CD1c-positive myeloid dendritic cell (primary cell): ENCODE results near the gene MAP7D1.

Source experiments
- DNase-seq: peaks from one replicate; pipeline ENCODE4 v3.0.0-alpha.2; 2016; ENCODE audit errors: extremely low spot score

MAP7D1 gene

DNA sequence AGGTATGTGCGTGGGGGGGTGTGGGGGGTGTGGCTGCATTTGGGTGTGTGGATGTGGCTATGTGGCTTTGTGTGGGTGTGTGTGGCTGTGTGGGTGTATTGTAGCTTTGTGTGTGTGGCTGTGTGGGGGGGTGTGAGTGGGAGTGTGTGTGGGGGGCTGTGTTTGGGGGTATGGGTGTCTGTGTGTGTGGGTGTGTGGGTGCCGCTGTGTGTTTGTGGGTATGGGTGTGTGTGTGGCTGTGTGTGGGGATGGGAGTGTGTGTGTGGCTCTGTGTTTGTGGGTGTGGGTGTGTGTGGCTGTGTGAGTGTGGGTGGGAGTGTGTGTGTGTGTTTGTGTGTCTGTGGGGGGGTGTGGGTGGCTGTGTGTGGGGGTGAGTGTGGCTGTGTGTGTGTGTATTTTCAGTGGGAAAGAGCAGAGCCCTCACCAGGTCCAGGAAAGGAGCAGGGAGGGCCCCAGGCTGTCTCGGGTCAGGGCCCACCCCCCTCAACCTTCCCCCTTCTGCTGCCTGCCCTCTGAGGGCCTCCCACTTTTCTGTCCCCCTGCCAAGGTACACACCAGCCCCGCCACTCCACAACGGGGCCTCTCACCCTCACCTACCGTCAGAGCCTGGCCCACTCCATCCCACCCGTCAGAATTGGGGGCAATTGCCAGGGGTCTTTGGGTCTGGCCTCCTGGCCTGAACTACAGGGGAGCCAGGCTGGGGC is 29.0 kb upstream of the MAP7D1 start:
- DNase-seq: no peak

DNA sequence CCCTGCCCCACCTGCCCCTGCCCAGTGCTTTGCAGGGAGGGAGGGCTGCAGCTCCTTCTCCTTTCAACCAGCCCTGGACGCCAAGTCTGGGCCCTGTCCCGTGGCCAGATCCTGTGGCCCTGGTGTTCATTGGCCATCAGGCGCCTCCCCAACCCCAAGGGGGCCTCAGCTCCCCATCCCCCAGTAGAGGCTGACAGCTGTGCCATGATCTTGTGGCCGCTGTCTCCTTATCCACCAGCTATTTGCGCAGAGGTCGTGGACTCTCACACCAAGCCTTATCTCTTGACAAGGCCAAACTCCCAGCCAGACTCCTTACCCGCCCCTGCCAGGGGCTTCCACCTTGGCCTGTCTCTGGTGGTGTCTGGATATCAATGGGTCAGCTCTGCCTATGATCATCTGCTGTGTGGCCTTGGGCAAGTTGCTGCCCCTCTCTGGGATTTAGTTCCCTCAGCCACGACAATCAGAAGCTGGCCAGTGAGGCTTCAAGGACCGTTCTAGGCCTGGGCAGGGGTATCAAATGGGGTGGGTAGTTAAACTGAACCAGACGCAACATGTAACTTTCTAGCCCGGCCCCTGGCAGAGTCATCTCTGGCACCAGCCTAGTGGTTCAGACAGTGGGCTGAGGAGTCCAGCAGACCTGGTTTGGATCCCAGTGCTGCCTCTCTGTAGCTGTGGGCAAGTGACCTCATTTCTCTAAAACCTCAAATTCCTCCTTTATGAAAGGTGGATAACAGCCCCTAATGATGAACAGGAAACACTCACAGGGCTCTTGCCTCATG is 27.6 kb upstream of the MAP7D1 start:
- DNase-seq: no peak

DNA sequence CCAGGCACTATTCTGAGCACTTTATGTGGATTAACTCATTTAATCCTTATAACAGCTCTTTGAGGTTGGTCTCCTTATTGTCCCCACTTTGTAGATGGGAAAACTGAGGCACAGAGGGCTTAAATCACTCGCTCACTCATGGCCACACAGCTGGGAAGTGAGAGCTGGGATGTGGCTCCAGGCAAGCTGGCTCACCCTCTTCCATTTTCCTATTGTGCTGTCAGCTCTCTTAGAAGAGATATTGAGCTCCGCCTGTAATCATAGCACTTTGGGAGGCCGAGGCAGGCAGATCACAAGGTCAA is 27.1 kb upstream of the MAP7D1 start:
- no peak for DNase-seq

DNA sequence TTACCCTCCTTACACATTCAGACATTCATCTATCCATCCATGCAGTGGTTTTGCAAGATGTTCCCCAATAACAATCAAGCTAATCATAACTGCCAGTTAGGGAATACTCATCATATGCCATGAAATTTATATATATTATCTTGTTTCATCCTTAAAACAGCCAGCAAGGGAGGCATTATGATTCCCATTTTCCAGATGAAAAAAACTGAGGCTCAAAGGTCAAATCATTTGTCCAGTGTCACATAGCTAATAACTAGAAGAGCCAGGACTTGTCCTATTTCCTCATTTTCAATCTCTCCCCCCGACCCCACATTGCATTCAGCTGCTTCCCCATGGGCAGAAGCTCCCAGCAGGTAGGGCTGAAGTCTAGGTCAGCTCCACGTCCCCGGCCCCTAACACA is 23.9 kb upstream of the MAP7D1 start:
- DNase-seq: no peak

DNA sequence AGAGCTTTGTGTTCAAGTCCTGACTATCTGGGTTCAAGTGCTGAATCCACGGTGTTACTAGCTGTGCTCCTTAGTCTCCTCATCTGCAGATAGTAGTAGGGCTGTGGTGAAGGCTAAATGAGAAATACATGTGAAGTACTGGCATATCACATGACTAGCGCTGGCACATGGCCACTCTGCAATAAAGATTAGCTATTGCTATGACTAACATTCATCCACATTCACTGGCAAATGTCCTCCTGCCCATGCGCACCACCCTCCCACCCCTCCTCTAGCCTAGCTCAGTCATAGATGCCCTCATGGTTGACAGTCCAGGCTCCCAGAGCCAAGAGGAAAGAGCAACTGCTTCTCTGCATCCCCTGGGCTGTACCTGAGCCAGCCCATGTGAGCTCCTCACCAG is 22.5 kb upstream of the MAP7D1 start:
- peak; percentile 30 for DNase-seq

DNA sequence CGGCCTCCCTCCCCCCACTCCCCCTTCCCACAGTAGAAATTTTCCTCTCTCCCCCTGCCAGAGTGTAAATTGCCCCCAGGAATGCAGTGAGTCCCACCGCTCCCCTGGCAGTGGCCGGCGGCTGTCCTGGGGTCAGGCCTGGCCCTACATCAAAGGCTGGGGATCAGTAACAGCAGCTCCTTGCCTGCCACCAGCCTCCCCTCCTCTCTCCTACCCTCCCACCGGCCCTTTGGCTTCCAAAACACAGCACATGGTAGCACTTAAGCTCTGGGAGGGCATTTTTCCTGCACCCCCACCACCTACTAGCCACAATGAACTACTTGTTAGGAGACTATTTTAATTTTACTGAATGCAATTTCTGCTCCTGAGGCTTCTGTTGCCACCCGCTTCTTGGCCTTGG is 21.9 kb upstream of the MAP7D1 start:
- DNase-seq: no peak

DNA sequence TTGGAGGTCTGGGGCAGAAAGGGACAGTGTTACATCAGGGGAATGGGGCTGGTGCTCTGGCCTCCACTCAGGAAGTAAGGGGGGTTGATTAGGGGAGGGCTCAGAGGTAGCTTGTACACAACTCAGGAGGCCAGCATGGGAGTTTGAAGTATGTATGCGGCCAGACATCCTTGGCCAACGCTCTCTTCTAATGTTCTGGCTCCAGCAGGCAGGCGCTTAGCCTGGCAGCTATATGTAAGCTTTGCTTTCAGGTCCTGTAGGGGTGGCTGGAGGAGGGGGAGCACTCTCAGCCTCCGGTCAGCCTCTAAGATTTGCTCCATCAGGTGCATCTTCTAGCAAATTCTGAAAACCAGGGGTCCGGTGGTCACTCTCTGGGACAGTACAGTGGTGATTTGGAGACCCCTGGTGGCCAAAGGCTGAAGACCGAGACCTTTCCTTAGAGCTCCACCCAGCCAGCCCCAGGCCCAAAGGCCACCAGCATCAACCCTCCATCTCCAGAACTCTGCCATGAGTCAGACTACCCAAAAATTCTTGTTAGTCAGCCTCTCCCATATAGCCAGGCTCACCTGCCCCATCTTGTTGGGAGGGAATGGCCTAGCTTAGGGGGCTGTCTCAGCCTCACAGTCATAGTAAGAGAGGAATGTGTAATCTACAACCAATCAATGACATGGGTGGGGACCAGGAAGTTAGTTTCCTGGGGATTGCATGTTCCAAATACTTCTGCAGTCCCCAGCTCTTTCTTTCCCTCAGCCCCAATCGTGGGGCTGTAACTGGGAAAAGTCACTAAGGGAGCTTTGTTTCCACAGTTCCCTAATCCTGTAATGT is 21.2 kb upstream of the MAP7D1 start:
- peak; percentile 47 for DNase-seq

DNA sequence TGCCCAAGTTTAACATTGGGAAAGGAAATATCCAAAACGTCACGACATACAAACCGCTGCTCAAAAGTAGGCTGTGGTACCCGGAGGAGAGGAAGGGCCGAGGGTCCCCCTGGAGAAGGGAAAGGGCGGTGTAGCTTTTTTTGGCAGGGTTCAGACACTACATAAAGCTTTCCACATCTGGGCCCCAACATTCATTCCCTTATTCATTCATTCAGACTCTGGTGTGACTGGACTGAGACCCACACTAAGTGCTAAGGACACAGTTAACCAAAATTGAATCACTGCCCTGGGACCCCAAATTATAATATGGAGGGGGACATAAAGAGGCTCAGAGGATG is 20.7 kb upstream of the MAP7D1 start:
- DNase-seq: no peak

DNA sequence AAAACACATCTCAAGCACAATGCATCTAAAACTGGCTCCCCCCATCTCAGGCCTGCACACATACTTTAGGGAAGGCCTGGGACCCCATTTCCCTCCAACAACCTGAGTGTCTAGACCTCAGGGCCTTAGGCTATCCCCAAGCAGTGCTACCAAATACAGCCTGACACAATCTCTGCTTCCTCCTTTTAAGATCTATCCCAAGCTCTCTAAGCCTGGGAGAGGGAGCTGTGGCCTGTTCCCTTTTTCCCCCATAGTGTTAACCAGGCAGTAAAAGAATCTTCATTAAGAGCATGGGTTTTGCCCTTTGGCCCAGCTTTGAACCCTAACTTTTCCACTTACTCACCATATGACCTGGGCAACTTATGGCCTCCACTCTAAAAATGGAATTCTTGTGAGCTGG is 20.2 kb upstream of the MAP7D1 start:
- DNase-seq: peak; percentile 31

DNA sequence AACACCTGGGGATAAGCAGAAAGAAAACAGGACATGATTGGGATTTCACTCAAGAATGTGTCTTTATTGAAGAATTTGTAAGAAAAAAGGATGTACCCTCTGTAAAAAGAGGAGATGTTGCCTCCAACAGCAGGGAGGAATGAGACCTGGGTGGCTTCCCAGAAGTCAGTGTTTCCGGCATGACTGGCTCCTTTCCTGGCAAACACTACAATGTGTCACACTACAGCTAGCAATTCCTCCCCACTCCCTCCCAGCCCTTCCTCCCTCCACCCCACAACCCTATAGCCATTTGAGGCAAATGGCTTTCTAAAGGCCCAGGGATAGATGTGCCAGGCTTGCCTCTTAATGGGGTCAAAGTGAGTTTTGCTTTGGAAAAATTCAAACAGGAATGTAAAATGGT is 19.4 kb upstream of the MAP7D1 start:
- no peak for DNase-seq

DNA sequence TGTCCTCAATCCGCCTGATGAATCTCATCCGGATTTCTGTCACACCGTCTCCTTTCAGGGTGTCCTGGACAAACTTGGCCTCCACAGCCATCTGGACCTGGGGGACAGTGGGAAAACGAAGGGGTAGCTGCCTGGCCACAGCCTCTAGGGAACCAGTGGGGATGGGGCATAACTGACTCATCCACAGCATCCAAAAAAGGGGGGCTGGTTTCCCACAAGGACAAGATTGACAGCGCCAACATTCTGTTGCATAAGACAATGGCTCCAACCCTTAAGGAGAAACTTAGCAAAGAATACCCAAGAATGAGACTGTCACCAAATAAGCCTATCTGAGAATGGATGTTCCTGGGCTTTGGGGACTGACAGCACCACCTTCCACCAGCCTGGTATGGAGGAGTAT is 18.7 kb upstream of the MAP7D1 start:
- DNase-seq: no peak

DNA sequence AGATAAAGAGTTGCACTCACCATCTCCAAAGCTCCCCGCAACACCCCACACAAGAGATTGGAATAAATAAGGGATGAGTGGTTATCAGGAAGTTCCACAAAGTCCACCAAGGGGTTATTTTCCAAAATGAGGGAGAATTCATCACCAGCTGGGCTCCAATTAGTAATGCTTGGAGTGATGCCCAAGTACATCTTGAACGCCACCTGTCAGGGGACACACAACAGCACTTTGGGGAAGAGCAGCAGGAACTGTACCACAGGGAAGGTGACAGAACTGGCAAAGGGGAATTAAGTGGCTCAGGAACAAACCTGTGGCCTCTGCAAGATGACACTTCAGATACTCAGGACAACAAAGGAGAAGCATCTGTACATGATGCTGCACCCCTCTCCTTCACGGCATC is 18.2 kb upstream of the MAP7D1 start:
- DNase-seq: no peak

DNA sequence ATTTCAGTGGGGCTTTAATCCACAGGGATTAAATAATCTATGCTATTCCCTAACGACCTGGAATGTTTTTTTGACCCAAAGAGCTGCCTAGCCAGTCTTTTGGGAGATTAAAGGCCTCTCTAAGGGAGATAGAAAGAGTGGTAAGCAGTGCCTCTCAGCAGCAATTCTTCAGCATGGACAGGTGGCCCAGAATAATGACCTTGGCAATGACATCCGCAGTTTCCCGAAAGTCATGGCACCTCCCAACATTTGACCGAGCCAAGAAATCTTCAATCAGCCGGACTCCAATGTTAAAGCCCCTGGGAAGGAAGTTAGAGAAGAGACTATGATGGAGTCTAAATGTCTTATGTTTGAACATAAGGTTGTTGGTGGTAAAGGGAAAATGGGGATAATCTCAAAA is 16.4 kb upstream of the MAP7D1 start:
- no peak for DNase-seq

DNA sequence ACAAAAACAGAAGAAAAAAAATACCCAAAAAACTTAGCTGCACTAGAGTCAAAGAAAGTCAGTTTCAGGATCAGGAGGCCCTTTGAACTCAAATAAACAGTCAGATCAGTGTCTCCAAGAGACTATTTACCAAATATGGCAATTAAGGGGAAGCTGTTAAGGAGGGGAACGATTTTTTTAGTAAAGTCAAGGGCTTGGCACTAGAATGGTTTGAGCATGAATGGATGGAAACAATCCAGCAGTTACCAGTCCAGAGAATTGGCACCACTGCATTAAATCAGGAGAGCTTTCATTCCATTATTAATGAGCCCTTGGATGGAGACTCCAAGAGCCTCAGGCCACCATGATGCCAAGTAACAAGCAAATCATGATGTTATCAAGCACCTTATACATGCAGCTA is 13.8 kb upstream of the MAP7D1 start:
- DNase-seq: peak; percentile 18

DNA sequence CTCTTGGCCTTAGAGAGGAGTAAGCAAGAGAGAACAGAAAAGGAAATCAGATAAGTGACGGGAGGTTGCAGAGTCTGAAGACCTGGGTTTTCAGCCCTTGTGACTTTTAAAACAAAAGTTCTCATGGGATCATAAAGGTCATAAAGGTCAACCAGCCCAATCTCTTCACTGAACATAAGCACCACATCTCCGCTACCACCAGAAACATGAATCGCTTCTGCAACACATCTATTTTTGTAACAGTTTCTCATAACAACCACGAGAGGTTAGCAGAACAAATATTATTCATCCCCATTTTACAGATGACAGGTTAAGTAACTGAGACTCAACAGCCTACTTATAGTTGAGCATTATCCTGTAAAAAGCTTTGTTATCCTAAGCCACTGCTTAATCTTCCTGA is 12.5 kb upstream of the MAP7D1 start:
- no peak for DNase-seq

DNA sequence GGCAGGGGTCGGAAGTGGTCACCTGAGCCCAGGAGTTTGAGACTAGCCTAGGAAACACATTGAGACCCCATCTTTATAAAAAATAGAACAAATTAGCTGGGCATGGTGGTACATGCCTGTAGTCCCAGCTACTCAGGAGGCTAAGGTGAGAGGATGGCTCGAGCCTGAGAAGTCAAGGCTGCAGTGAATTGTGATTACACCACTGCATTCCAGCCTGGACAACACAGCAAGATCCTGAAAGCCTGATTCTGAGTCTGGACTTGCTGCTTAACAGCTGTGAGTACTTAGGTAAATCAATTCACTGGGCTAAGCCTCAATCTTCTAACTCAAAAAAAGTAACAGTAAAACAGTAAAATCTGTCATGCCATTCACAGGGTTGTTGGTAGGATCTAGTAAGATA is 11.5 kb upstream of the MAP7D1 start:
- no peak for DNase-seq

DNA sequence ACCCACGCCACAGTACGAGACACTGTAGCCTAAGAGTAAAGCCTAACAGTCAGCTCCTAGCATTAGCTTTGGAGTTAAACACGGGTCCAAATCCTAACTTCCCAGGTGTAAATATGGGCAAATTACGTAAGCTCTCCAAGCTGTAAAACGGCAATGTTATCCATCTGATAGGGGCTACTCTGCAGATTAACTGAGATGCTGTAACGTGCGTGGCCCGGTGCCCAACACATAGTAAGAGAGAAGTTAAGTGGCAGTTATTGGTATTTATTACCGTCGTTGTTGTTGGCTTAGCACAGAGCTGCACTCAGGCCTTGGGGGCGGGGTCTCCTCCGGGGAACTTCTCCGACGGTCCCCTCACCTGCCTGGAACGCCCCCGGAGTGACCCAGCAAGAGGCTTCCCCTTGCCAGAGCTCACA is 7.1 kb upstream of the MAP7D1 start:
- no peak for DNase-seq

DNA sequence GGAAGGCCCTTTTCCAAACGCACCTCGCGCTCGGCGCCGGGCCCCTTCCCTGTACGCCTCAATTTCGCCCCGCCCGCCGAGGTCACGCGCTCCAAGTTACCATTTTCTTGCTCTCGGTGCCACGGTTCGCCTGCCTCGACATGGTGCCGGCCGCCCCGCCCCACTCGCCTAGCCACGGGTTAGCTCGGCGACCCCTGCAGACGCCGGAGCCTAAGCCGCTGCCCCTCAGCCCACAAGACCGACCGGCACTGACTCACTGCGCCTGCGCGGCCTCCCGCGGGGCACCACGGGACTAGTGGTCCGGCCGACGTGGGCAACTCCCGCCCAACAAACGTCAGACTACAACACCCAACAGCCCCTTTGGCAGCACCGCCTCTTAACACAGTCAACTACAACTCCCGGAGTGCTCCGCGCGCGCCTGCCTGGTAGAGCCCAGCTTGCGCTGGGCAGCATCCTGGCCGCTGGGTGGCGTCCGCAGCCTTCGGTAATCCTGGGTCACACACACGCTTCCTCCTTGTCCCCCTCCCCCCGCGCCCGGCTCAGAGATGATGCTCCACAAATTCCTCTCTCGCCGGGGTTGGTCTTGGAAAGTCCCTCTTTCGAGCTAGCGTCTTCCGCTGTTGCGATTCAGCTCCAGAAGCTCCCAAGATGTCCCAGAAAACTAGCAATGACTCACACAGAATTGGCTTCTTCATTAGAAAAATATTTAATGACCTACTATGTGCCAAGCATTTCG is 6.6 kb upstream of the MAP7D1 start, which contains the start of gene TRAPPC3:
TSS of gene TRAPPC3 (minus strand) at position 250 of the 736 bp plus-strand sequence. CDS start at position 142, 108 bp downstream.
- DNase-seq: peak; percentile 99

DNA sequence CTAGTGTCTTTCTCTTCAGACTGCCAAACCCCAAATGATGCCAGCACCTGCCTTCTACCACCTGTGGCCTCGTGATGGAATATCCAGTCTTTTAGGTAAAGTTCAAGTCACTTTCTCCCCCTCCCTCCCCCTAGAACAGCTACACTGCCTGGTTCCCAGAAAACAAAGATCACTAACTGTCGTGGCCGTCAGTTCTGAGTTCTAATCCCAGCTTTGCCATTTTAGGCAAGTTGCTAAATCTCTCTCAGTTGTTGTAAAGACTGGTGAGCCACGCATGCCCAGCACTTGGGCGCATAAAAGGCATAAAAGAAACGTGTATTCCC is 6.0 kb upstream of the MAP7D1 start:
- DNase-seq: no peak

DNA sequence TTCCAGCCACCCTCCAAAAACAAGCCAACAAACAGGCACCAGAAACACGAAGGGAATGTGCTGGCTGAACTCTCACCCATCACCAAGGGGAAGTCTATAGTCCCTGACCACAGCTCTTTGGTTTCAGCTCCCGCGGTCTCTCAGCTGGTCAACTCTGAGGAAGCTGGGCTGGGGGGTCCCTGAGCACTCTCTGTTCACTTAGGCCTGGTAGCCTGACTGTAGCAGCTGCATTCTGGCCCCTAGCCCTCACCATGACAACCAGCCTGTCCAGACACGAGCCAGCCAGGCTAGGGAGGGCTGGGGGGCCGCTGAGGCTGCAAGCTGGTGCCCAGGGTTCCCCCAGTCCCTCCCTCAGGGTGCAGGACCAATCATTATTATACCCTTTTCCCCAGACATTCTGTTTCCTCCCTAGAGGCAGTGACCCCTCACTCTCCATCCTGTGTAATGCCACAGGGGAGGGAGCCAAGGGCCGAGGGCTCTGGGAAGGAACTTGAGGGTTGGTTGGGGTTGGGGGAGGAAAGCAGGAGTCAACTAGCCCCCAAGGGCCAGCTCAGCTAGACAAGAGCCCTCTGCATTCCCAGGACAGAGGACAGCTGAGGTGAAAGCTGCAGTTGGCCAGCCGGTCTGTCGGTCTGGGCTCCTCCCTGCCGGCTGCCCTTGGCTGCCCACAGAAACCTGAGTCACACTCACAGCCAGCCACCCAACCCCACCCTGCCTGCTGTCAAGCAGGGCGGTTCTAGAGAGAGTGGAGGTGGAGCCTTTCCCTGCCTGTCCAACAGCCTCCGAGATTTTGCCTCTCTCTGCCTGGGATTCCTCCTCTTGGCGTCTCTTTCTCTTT is 5.4 kb upstream of the MAP7D1 start:
- DNase-seq: peak; percentile 93

DNA sequence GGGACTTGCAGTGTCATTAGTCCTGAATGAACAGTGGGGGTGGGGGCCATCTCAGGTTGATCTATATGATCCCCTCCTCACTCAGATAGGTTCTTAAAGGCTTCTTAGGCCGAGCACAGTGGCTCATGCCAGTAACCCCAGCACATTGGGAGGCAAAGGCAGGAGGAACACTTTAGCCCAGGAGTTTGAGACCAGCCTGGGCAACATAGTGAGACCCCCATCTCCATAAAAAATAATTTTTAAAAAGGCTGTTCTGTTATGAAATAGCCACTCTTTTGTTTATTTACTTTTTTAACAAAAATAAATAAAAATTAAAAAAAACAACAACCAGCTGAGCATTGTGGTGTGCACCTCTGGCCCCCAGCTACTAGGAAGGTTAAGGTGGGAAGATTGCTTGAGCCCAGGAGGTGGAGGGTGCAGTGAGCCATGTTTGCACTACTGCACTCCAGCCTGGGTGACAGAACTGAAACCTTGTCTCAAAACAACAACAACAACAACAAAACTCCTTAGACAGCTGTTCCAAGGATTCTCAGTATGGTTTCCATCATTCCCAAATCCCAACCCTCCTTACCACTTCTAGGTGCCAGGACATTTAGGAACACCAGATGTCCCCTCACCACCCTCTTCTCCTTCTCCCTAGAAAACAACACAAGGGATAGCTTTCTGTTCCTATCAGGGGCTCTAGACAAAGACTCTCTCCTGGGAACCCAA is 4.7 kb upstream of the MAP7D1 start:
- no peak for DNase-seq
